DND-41 (cell line): ENCODE data around the gene IRF6.

Experiments
- CTCF ChIP-seq: IDR thresholded peaks from 2 replicates; pipeline ENCODE4 v1.5.1; 2012; ENCODE audit warnings: borderline replicate concordance, low read length, moderate library complexity, mild to moderate bottlenecking; ENCODE audit not compliant: poor library complexity, severe bottlenecking; ENCODE audit errors: extremely low read depth
- EZH2 ChIP-seq: IDR thresholded peaks from 3 replicates; pipeline ENCODE4 v1.6.1; 2012; ENCODE audit warnings: borderline replicate concordance, low read depth, mild to moderate bottlenecking, moderate library complexity, low read length, inconsistent platforms; ENCODE audit not compliant: severe bottlenecking

- TF ChIP-seq CTCF, result no peak
- TF ChIP-seq EZH2, result no peak
Measured at GRCh38 chr1:209742409-209743144, 63.4 kb downstream of the IRF6 start.
